Right ventricle myocardium inferior (tissue), 1 donor: Measurements from ENCODE around the gene MPIG6B. TPM values are rescaled to one million over a fixed set of nuclear protein-coding genes. Genes with fewer than 3 reads are reported as not detected.

ENCODE experiments used
- ATAC-seq: fragments of 200-7000 bp; cut with Tn5 transposase; one replicate; pipeline ENCODE4 v1.9.1; 2020; ENCODE audit warnings: mild to moderate bottlenecking, moderate library complexity
- DNase-seq: peaks from one replicate; pipeline ENCODE4 v3.0.0; 2021; ENCODE audit errors: missing footprints
- intact Hi-C: fragments of 100-400 bp; cut with DNase I; formaldehyde crosslinking; loops from one replicate; pipeline ENCODE4 v1.11.0; 2022
- microRNA-seq: library from miRNA; unstranded; fragments of <30 nt; microRNA quantifications from one replicate; pipeline ENCODE4 v1.2.0, GENCODE V29; 2020
- total RNA-seq: library from RNA; stranded (reverse); fragmentation: NEBNext Ultra II Directional; extraction: Animal tissue kit (Norgen Biotek cat#: 25700); gene quantifications from one replicate; pipeline ENCODE4 v1.2.1, GENCODE V29; 2021
- donor health status: DM: no; HTN: yes; CAD: no; lungs with severe emphysema.

Gene MPIG6B
- total RNA-seq, 1 donor from 2014 or later: 0.70 TPM

DNA sequence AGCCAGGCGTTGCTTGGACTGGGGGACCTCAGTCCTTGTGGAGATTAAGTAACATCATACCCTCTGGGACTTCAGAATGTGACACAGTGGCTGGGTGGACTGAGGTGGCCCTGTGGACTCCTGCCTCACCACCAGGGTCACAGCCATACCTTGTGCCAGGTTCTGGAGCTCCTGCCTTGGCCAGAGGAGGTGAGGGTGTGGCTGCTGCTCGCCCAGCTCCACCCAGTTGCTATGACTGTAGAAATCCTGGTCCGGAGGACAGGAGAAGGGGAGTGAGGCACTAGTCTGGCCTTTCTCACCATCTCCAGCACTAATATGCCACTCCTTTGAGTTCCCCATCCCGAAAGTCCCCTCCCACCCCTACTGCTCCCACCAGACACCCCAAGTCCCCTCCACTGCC is 52.0 kb downstream of the MPIG6B start:
- intact Hi-C loops: no loop called here
- DNase-seq (no peak), ATAC-seq (no peak)

GRCh38 chr6:31775633-31776484 is 52.7 kb downstream of the MPIG6B start:
- intact Hi-C loops: no loop called here
- peak; percentile 66 for DNase-seq
- ATAC-seq: no peak

Small RNA genes within 50 kb of the gene (microRNA-seq; reads per million reads assigned to microRNA genes)
- gene MIR4646: not detected

Other genes with a start within 250 kb of the MPIG6B start
- gene MICB, start 225.2 kb upstream of the MPIG6B start, total RNA-seq: 1.5 TPM
- gene MCCD1, start 194.4 kb upstream of the MPIG6B start, total RNA-seq: not detected
- 159 TPM for gene DDX39B, start 181.4 kb upstream of the MPIG6B start, total RNA-seq
- 2.2 TPM for gene ATP6V1G2, start 176.8 kb upstream of the MPIG6B start, total RNA-seq
- 10.8 TPM for gene NFKBIL1, start 175.8 kb upstream of the MPIG6B start, total RNA-seq
- not detected for gene LTA, start 151.1 kb upstream of the MPIG6B start, total RNA-seq
- gene TNF, start 147.8 kb upstream of the MPIG6B start, total RNA-seq: 0.51 TPM
- 1.6 TPM for gene LTB, start 140.9 kb upstream of the MPIG6B start, total RNA-seq
- 9.0 TPM for gene LST1, start 137.1 kb upstream of the MPIG6B start, total RNA-seq
- 0.49 TPM for gene NCR3, start 130.4 kb upstream of the MPIG6B start, total RNA-seq
- gene AIF1, start 108.1 kb upstream of the MPIG6B start, total RNA-seq: 22.1 TPM
- gene PRRC2A, start 102.7 kb upstream of the MPIG6B start, total RNA-seq: 82.7 TPM
- 260 TPM for gene BAG6, start 70.7 kb upstream of the MPIG6B start, total RNA-seq
- gene APOM, start 67.5 kb upstream of the MPIG6B start, total RNA-seq: 0.87 TPM
- 17.0 TPM for gene C6orf47, start 62.6 kb upstream of the MPIG6B start, total RNA-seq
- 17.1 TPM for gene GPANK1, start 58.4 kb upstream of the MPIG6B start, total RNA-seq
- gene CSNK2B, start 57.3 kb upstream of the MPIG6B start, total RNA-seq: 97.3 TPM
- 3.9 TPM for gene LY6G5B, start 53.4 kb upstream of the MPIG6B start, total RNA-seq
- 1.5 TPM for gene LY6G5C, start 42.3 kb upstream of the MPIG6B start, total RNA-seq
- gene ABHD16A, start 20.0 kb upstream of the MPIG6B start, total RNA-seq: 26.9 TPM
- gene LY6G6F, start 16.5 kb upstream of the MPIG6B start, total RNA-seq: not detected
- not detected for gene LY6G6D, start 8.0 kb upstream of the MPIG6B start, total RNA-seq
- not detected for gene LY6G6C, start 1.6 kb upstream of the MPIG6B start, total RNA-seq
- 40.6 TPM for gene DDAH2, start 5.9 kb downstream of the MPIG6B start, total RNA-seq
- gene CLIC1, start 13.2 kb downstream of the MPIG6B start, total RNA-seq: 102 TPM
- 2.0 TPM for gene MSH5, start 16.6 kb downstream of the MPIG6B start, total RNA-seq
- gene SAPCD1, start 39.3 kb downstream of the MPIG6B start, total RNA-seq: 0.57 TPM
- 12.1 TPM for gene VWA7, start 54.0 kb downstream of the MPIG6B start, total RNA-seq
- 29.7 TPM for gene VARS1, start 72.4 kb downstream of the MPIG6B start, total RNA-seq
- 24.6 TPM for gene LSM2, start 83.6 kb downstream of the MPIG6B start, total RNA-seq
- gene HSPA1L, start 91.9 kb downstream of the MPIG6B start, total RNA-seq: 1.6 TPM
- gene HSPA1A, start 92.2 kb downstream of the MPIG6B start, total RNA-seq: 298 TPM
- gene HSPA1B, start 104.4 kb downstream of the MPIG6B start, total RNA-seq: 215 TPM
- gene NEU1, start 139.4 kb downstream of the MPIG6B start, total RNA-seq: 25.6 TPM
- gene SLC44A4, start 155.6 kb downstream of the MPIG6B start, total RNA-seq: not detected
- 16.8 TPM for gene EHMT2, start 174.3 kb downstream of the MPIG6B start, total RNA-seq
- gene ZBTB12, start 178.7 kb downstream of the MPIG6B start, total RNA-seq: 3.2 TPM
- gene C2, start 204.3 kb downstream of the MPIG6B start, total RNA-seq: 8.9 TPM
- gene CFB, start 222.7 kb downstream of the MPIG6B start, total RNA-seq: 8.8 TPM
- gene NELFE, start 235.6 kb downstream of the MPIG6B start, total RNA-seq: 41.9 TPM
- 30.7 TPM for gene SKIC2, start 235.8 kb downstream of the MPIG6B start, total RNA-seq
- gene DXO, start 248.8 kb downstream of the MPIG6B start, total RNA-seq: 9.8 TPM